LNCAP (cell line): ENCODE measurements around the gene CCNQ.

Source experiments
- TF ChIP-seq, protein P1 (sequence below): fragments of 450-650 bp; IDR thresholded peaks from 2 replicates; pipeline ENCODE4 v1.5.1; 2017; ENCODE audit warnings: mild to moderate bottlenecking

CCNQ gene

DNA sequence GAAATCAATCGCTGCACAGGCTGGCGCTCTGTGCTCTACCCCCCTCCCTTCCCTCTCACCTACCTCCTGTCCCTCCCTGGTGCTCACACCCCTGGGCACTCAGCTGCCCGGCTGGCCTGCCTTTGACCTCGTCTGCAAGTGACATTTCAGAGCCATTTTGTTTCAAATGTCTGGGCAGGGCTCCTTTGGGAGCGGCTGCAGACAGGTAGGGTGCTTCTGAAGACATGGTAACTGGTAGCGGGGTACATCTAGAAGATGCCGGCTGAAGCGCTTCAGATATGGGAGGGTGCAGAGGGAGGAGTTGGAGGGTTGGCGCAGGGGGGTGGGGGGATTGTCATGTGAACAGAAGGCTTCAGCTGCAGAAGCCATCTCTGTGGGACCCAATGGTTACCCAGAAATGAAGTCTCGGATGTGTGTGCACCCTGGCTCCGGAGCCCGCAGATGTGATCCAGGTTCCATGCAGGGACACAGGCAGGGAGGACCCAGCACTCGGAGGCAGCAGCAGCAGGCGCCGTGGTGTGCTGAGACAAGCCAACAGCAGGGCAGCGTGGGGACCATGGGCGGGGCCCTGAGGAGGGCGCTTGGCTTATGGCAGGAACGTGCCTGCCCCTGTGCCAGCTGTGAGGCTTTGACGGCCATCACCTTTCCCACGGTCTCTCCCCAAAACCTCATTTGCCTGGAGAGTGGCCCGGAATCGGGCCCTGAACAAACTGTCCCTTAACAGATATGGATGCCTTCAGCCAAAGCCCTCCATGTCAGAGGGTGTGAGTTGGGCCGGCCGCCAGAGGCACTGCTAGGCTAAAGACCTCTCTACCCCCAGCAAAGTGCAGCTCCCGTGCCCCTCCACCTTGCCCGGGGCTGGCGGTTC lies 40.5 kb upstream of the CCNQ start:
- TF ChIP-seq, protein P1, sequence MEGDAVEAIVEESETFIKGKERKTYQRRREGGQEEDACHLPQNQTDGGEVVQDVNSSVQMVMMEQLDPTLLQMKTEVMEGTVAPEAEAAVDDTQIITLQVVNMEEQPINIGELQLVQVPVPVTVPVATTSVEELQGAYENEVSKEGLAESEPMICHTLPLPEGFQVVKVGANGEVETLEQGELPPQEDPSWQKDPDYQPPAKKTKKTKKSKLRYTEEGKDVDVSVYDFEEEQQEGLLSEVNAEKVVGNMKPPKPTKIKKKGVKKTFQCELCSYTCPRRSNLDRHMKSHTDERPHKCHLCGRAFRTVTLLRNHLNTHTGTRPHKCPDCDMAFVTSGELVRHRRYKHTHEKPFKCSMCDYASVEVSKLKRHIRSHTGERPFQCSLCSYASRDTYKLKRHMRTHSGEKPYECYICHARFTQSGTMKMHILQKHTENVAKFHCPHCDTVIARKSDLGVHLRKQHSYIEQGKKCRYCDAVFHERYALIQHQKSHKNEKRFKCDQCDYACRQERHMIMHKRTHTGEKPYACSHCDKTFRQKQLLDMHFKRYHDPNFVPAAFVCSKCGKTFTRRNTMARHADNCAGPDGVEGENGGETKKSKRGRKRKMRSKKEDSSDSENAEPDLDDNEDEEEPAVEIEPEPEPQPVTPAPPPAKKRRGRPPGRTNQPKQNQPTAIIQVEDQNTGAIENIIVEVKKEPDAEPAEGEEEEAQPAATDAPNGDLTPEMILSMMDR, result no peak

DNA sequence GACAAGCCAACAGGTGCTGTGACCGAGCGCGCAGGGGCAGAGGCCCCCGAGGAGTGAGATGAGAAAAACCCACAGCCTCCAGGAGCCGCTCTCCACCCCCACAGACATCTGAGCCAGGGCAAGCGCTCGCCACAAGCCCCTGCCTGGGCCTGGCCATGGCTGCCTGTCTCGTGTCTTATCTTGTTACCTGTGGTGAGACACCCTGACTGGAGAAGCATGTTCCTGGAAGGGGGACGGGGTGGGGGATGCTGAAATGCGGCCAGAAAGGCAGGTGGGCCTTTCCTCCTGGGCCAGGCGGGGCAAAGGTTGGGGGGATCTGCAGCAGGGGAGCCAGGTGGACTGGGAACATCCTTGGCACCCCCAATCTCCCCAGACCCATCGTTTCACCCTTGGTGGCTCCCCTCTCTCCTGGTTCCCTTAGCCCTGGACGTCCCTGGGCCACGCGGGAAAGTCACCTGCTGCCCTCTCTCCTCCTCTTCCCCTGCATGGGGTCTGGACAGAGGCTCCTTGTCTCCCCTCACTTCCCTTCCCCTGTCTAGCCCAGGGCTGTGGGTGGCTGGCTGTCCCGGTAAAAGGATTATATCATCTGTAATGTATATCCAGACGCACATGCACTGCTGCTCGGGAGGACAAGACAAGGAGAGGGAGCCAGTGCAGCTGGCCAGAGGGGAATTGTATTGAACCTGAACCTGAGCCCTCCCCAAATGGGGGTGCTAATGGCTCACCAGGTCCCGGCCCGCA lies 39.7 kb upstream of the CCNQ start:
- TF ChIP-seq, protein P1, result no peak

DNA sequence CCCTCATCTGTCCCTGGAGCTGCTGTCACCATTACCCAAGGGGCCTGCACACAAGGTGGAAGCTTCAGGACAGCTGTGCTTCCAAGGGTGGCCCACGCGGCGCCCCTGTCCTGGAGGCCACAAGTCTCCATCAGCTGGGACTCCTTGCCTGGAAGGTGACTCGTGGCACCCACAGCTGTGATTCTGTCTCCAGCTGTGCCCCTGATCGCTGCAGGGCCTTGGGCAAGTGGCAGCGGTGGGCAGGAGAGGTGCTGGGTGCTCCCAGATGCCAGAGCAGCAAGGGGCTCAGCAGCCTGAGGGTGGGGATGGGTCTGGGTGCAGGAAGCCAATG lies 39.1 kb upstream of the CCNQ start:
- TF ChIP-seq, protein P1, result no peak

DNA sequence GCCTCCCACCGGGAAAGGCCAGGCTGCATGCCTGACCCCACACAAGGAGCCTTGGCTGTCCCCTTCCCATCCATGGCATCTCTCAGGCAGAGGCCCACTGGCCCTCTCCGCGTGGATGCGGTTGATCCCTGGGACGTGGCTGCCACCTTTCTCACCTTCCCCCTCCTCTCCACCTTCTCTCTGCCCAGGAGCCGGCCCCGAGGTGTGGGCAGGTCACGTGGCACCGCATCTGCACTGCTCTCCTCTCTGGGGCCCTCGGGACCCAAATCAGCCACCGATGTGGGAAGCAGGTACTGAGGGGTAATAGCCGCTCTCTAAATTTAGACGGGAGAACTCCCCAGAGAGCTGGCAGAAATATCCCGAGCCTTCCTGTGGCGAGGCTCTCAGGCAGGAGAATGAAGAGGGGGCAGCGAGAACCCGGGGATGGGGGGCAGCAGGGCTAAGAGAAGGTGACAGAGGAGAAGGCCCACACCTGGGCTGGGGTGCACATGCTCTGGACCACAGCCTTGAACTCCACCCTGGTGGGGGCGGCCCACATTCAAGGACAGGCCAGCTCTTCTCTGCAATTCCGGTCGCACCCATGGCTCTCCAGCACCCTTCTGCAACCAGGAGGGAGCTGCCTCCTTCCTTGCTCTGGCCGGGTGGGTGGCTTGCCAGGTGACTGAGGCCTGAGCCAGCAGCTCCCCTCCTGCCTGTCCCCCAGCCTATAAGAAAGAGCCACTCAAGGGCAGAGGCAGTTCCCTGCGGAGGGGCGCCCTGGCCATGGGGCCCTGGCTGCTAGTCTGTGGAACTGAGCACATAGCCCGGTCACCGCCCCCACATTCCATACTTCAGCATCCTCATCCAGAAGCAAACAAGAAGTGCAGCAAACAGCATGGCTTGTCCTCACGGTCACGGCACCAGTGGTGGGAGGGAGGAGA lies 38.4 kb upstream of the CCNQ start:
- TF ChIP-seq, protein P1, result no peak

DNA sequence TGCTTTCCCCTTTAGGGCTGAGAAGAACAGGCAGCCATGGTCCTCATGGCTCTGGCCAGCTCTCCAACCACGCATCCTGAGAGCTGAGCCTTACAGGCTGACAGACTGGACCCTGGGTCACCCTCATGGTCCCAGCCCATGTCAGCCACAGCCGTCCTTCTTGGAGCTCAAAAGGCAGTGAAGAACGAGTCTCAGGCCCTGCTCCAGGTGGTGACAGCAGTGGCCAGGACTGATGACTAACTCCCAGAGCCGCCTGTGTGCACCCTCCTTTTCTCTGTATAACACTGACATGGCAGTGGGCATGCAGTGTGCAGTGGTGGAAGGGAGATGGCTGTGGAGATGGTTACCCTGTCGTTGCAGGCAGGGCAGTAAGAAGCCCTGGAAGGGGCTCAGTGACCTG lies 37.8 kb upstream of the CCNQ start:
- TF ChIP-seq, protein P1, result no peak

DNA sequence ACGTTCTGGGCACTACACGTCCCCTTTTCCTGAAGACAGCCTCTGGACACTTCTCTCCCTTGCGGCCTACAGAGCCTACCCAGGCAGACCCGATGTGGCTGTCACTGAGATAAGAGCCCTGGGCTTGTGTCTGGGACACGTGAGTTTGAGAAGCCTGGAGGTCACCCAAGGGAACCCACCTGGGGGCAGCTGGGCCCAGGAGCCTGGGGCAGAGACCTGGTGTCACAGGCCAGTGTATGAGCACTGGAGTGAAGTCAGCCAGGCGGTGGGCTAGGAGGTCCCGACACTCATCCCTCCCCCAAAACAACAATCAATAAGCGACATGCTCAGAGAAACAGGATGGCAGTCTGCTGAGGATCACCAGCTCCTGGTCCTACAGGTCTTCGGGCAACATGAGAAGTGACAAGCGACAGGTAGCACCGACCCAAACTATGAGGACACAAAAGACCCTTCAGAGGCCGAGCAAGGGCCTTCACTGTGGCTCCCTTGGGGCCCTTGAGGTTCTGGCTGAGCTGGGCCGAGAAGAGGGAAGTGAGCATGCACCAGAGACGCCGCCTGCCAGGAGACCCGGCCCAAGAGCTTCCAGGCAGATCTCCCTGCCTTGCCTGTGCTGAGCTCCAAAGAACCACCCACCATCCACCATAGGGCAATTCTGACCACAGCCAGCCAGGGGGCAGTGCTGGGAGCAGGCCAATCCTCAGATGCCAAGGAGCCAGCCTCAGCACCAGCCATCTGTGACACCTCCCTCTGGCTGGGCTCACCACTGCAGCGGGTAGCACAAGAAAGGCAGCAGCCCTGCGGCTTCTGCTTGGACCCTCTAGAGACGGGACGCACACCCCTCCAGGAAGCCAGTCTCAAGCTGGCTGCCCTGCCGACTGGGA lies 37.1 kb upstream of the CCNQ start:
- TF ChIP-seq, protein P1, result no peak
